H1 (cell line): ENCODE results near the gene CLRN1. TPM values are rescaled to one million over a fixed set of nuclear protein-coding genes. Genes with fewer than 3 reads are reported as not detected.

Experiments used
- CHD1 ChIP-seq: IDR thresholded peaks from 2 replicates; pipeline ENCODE4 v1.6.1; 2012; ENCODE audit warnings: low read depth, low read length, improper control_type of control experiment
- EP300 ChIP-seq, 2 experiments: IDR thresholded peaks; 1 replicate in 1 of 2; 2 replicates in 1 of 2; pipeline ENCODE4 v1.6.1; 2011 to 2012; ENCODE audit warnings: low read depth in 2 of 2, low read length in 2 of 2, mild to moderate bottlenecking in 2 of 2, borderline replicate concordance in 1 of 2, inconsistent platforms in 1 of 2, moderate library complexity in 1 of 2
- JUN ChIP-seq: IDR thresholded peaks from 2 replicates; pipeline ENCODE4 v1.6.1; 2011; ENCODE audit warnings: low read depth, mild to moderate bottlenecking, improper control_type of control experiment, low read length
- NANOG ChIP-seq: IDR thresholded peaks from 2 replicates; pipeline ENCODE4 v1.6.1; 2011; ENCODE audit warnings: low read length, low read depth, mild to moderate bottlenecking, inconsistent platforms; ENCODE audit not compliant: insufficient read depth, poor library complexity, severe bottlenecking
- SIN3A ChIP-seq, 2 experiments: IDR thresholded peaks in 1 of 2; conservative IDR thresholded peaks in 1 of 2; 2 replicates each; pipeline ENCODE4 v1.6.1; 2011 to 2012; ENCODE audit warnings: low read length in 2 of 2, improper control_type of control experiment in 1 of 2, low read depth in 1 of 2, mild to moderate bottlenecking in 1 of 2
- polyA plus RNA-seq, 7 experiments: library from polyadenylated mRNA; depleted of rRNA in 3 of 7; stranded (reverse) in 5 of 7; unstranded in 2 of 7; fragments of >200 nt in 5 of 7; fragments of 200-250 nt in 2 of 7; gene quantifications; 1 replicate in 5 of 7; 2 replicates in 1 of 7; 4 replicates in 1 of 7; pipeline versions ENCODE4 v1.2.1 to v1.2.3, GENCODE V29; 2011 to 2013; ENCODE audit warnings: missing spikeins in 2 of 7, mixed read lengths in 2 of 7
- total RNA-seq: library from RNA; stranded (reverse); fragmentation: NEBNext Ultra II Directional; extraction: Animal tissue kit (Norgen Biotek cat#: 25700); gene quantifications from 2 replicates; pipeline ENCODE4 v1.2.1, GENCODE V29; 2021

The CLRN1 gene
- total and polyA plus RNA-seq, 2 of the 8 experiments (the other 6 are each of a cell fraction or from before 2014, with no cell fraction given), result 0.20 to 0.35 TPM

DNA sequence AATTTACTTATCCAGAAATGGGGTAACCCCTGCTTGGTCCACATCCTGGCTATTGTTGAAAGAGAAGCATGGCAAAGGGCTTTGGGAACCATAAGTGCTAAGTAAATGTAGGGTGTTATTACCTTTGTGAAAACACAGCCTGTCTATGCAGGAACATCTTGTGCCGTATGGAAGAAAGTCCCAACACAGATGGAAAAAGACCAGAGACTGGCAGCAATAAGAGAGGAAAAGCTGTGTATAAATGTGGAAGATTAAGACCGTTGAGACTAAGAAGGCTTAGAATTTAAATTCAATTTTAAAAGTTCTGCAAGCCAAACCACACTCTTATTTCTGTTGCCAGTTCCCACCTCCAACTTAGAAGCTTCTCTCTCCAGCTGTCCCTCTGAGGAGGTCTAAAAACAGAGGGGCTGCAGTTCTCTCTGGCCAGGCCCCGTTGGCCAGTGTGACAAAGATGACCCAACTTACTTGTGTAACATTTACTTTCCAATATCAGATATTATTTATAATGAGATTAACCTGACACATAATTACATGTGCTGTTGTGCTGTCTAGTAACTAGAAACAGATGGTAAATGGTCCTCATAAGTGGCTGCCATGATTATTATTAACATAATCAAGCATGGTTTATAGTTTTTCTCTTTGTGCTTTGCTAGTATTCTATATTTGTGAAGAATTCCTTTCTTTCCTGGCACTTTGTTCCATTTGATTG is 74.3 kb downstream of the CLRN1 start (continued):
- TF ChIP-seq NANOG (no peak), CHD1 (no peak), JUN (no peak), SIN3A (conservative IDR thresholded peaks at IDR 0.05 in 1 of 2, IDR thresholded peaks at IDR 0.05 in 1 of 2; ENCODE audit: low read depth in 1 of 2, low read length in 2 of 2) (no peak), EP300 (IDR thresholded peaks at IDR 0.05; ENCODE audit: borderline replicate concordance in 1 of 2, low read depth in 2 of 2, low read length in 2 of 2) (no peak)
